Esophagus squamous epithelium (tissue), 5 donors: ENCODE measurements around the gene CDKN2AIP. TPM values are rescaled to one million over a fixed set of nuclear protein-coding genes. Genes with fewer than 3 reads are reported as not detected.

Experiments used
- DNase-seq: peaks from one replicate; lab custom pipeline; 2025; lab: John Stamatoyannopoulos, UW
- H3K27ac ChIP-seq, 4 donors: fragments of 200-600 bp; sonication (generic); one replicate each; pipeline ENCODE4 v1.5.1; 2016 to 2019; ENCODE audit warnings: mild to moderate bottlenecking in 1 of 4
- H3K27me3 ChIP-seq, 4 donors: fragments of 200-600 bp; sonication (generic); 1 replicate in 3 of 4; 2 replicates in 1 of 4; pipeline versions ENCODE4 v1.5.1 to v1.6.0; 2017 to 2021; ENCODE audit warnings: antibody characterized with exemption in 1 of 4
- H3K36me3 ChIP-seq, 3 donors: fragments of 200-600 bp; sonication (generic); one replicate each; pipeline ENCODE4 v1.5.1; 2016 to 2019
- H3K4me1 ChIP-seq, 3 donors: fragments of 200-600 bp; sonication (generic); one replicate each; pipeline ENCODE4 v1.5.1; 2017 to 2019
- H3K4me3 ChIP-seq, 4 donors: fragments of 200-600 bp; sonication (generic); 1 replicate in 3 of 4; 2 replicates in 1 of 4; pipeline ENCODE4 v1.5.1; 2016 to 2019; ENCODE audit warnings: mild to moderate bottlenecking in 2 of 4, moderate library complexity in 1 of 4
- H3K9me3 ChIP-seq, 3 donors: fragments of 200-600 bp; sonication (generic); one replicate each; pipeline ENCODE4 v1.5.1; 2016 to 2019
- POLR2A ChIP-seq, 4 donors: fragments of 450-650 bp; IDR thresholded peaks; one replicate each; pipeline ENCODE4 v1.6.1; 2017; ENCODE audit warnings: antibody characterized with exemption in 4 of 4, mild to moderate bottlenecking in 4 of 4, moderate library complexity in 3 of 4
- WGBS, 2 donors: methylation state at CpG; one replicate each; pipeline ENCODE4 v1.1.5; 2018; 5-methylcytosine and 5-hydroxymethylcytosine counted together
- intact Hi-C: fragments of 100-400 bp; cut with DNase I; formaldehyde crosslinking; loops from one replicate; pipeline ENCODE4 v1.15.0; 2022
- total RNA-seq, 4 donors: library from RNA; depleted of rRNA; stranded (reverse); fragments of >200 nt; gene quantifications; one replicate each; pipeline ENCODE4 v1.1.0, GENCODE V29; 2016
- TF ChIP-seq, protein P1 (sequence below), 6 experiments: fragments of 450-650 bp in 4 of 6; fragments of 200-600 bp in 2 of 6; sonication (generic) in 2 of 6; IDR thresholded peaks; one replicate each; pipeline ENCODE4 v1.5.1; 2016 to 2019; ENCODE audit warnings: antibody characterized with exemption in 6 of 6, mild to moderate bottlenecking in 4 of 6, moderate library complexity in 4 of 6
- donor health status: DM: yes; HTN: yes; CAD: no.

Gene CDKN2AIP
- total RNA-seq, 4 donors from 2014 or later, result 20.3 to 33.5 (median 27.2) TPM

DNA sequence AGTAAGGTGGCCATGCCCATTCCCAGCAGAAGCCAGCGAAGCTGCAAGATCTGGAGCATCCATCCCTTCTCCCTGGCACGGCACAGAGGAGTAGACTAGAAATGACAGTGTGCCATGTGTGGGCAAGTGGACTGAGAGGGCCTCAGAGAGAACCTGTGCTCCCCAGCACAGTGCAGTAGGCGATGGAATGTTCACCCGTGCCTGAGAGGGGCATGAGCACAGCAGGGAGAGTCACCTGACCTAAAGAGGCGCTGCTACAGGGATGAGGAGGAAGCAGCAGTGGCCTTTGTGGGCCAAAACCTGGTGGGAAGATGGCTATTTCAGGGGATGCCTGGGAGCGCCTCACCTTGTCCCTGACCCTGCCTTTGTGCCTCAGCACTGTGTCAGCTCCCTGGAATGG is 8.0 kb upstream of the CDKN2AIP start:
- H3K27me3 ChIP-seq, result no peaks in the 10 kb centered on the region
- H3K4me1 ChIP-seq, result peaks cover 0 to 44% (median 3%) of the 10 kb centered on the region in 3 donors
- H3K4me3 ChIP-seq, result no peak overlapping the region
- no peak for TF ChIP-seq POLR2A (IDR thresholded peaks at IDR 0.05)
- TF ChIP-seq, protein P1, sequence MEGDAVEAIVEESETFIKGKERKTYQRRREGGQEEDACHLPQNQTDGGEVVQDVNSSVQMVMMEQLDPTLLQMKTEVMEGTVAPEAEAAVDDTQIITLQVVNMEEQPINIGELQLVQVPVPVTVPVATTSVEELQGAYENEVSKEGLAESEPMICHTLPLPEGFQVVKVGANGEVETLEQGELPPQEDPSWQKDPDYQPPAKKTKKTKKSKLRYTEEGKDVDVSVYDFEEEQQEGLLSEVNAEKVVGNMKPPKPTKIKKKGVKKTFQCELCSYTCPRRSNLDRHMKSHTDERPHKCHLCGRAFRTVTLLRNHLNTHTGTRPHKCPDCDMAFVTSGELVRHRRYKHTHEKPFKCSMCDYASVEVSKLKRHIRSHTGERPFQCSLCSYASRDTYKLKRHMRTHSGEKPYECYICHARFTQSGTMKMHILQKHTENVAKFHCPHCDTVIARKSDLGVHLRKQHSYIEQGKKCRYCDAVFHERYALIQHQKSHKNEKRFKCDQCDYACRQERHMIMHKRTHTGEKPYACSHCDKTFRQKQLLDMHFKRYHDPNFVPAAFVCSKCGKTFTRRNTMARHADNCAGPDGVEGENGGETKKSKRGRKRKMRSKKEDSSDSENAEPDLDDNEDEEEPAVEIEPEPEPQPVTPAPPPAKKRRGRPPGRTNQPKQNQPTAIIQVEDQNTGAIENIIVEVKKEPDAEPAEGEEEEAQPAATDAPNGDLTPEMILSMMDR (IDR thresholded peaks at IDR 0.05), result no peak
- intact Hi-C loops, result no loop called here
- no peaks in the 10 kb centered on the region for H3K36me3 ChIP-seq
- H3K9me3 ChIP-seq, result no peaks in the 10 kb centered on the region
- no peak for DNase-seq
- H3K27ac ChIP-seq, result no peak overlapping the region
- 84 to 89% methylated on average over 5 to 6 of the region's 6 CpGs for WGBS, 2 donors

DNA sequence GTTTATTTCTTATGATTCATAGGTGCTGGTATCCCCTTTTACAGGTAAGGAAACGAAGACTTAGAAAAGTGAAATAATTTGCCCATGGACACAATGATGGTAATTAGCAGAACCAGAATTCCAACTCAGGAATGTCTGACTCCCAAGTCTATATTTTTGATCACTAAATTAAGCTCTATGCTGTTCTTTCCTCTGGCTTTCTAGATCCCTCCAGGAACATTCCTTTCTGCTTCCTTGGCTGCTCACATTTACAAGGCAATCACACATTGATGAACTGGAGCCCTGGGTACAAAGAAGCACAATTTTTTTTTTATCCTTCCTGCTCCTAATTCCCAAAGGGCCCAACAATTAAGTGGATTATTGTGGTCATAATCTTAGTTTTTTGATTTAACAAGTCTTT is 7.0 kb upstream of the CDKN2AIP start:
- Histone ChIP-seq H3K36me3 (no peaks in the 10 kb centered on the region), H3K27me3 (no peaks in the 10 kb centered on the region), H3K4me1 (peaks cover 0 to 45% (median 3%) of the 10 kb centered on the region in 3 donors), H3K9me3 (no peaks in the 10 kb centered on the region), H3K27ac (peak overlapping the region in 3 of 4 donors; percentile 60 to 91 (median 83)), H3K4me3 (no peak overlapping the region)
- intact Hi-C loops, result no loop called here
- no peak for TF ChIP-seq POLR2A (IDR thresholded peaks at IDR 0.05)
- TF ChIP-seq, protein P1 (IDR thresholded peaks at IDR 0.05), result no peak
- DNase-seq, result no peak
- WGBS, 2 donors, result 75 to 91% methylated on average over 1 of the region's 1 CpG

DNA sequence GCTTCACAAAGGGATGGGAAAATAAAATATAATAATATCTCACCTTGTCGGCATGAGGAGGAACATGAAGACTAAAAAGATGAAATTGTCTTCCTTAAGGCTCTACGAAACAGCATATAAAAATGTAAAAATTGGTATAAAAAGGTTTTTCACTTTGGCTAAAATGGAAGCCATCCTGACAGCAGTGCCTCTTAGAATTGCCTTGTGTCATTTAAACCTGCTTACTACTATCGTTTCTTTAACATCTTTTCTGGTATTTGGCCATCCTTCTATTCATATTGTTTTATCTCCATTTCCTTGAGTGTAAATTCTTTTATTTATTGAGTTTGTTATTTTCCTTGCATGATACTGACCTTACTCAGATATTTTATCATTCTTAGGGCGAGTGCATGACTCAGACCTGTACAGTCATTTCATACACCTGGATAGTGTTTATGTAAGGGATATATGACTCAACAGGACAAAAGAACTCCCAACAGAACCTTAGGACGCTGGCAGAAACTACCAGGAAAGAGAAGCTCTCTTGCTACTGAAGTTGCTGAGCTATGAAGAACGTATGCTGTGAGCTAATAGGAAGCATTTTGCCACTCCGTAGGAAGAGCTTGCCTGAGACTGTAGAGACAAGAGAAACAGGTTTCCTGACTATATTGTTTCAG is 5.8 kb upstream of the CDKN2AIP start:
- H3K27ac ChIP-seq, result peak overlapping the region; percentile 36 to 91 (median 82)
- H3K4me1 ChIP-seq, result peaks cover 0 to 56% (median 11%) of the 10 kb centered on the region in 3 donors
- intact Hi-C loops, result no loop called here
- 32 to 40% methylated on average over 7 of the region's 7 CpGs for WGBS, 2 donors
- no peaks in the 10 kb centered on the region for H3K27me3 ChIP-seq
- DNase-seq, result no peak
- no peaks in the 10 kb centered on the region for H3K9me3 ChIP-seq
- no peaks in the 10 kb centered on the region for H3K36me3 ChIP-seq
- H3K4me3 ChIP-seq, result no peak overlapping the region
- no peak for TF ChIP-seq POLR2A (IDR thresholded peaks at IDR 0.05)
- TF ChIP-seq, protein P1 (IDR thresholded peaks at IDR 0.05), result no peak

GRCh38 chr4:183441276-183441675 is 3.2 kb upstream of the CDKN2AIP start:
- DNase-seq, result no peak
- intact Hi-C loops, result no loop called here
- peaks cover 3 to 57% (median 19%) of the 10 kb centered on the region in 3 donors for H3K4me1 ChIP-seq
- TF ChIP-seq, protein P1 (IDR thresholded peaks at IDR 0.05), result no peak
- no peak for TF ChIP-seq POLR2A (IDR thresholded peaks at IDR 0.05)
- peaks cover 0 to 5% (median 4%) of the 10 kb centered on the region in 3 donors for H3K36me3 ChIP-seq
- no peak overlapping the region for H3K4me3 ChIP-seq
- H3K27ac ChIP-seq, result no peak overlapping the region
- WGBS, 2 donors, result 80 to 100% methylated on average over 1 of the region's 1 CpG
- H3K9me3 ChIP-seq, result no peaks in the 10 kb centered on the region
- no peaks in the 10 kb centered on the region for H3K27me3 ChIP-seq

GRCh38 chr4:183443655-183444213 is 702 bp upstream of the CDKN2AIP start:
- intact Hi-C loops, result loop anchor here (2.0 kb wide), 1 partner anchor 57 kb away; no protein-coding TSS in a partner anchor
- WGBS, 2 donors, result 1 to 2% methylated on average over 9 to 19 of the region's 30 CpGs
- no peaks in the 10 kb centered on the region for H3K27me3 ChIP-seq
- peak overlapping the region; percentile 86 to 98 (median 96) for H3K4me3 ChIP-seq
- H3K36me3 ChIP-seq, result peaks cover 0 to 28% (median 10%) of the 10 kb centered on the region in 3 donors
- TF ChIP-seq POLR2A (IDR thresholded peaks at IDR 0.05), result no peak
- TF ChIP-seq, protein P1 (IDR thresholded peaks at IDR 0.05), result peak in 1 of 6 experiments; percentile 10
- H3K27ac ChIP-seq, result peak overlapping the region; percentile 97 to 99 (median 98)
- no peak for DNase-seq
- no peaks in the 10 kb centered on the region for H3K9me3 ChIP-seq
- H3K4me1 ChIP-seq, result peaks cover 6 to 68% (median 25%) of the 10 kb centered on the region in 3 donors
